Tibial artery (tissue), 4 donors: Measurements from ENCODE around the gene ALMS1.

Source experiments
- DNase-seq, 2 donors: peaks; one replicate each; pipeline ENCODE4 v3.0.0-alpha.2; 2019
- H3K27ac ChIP-seq, 2 donors: fragments of 200-600 bp; sonication (generic) in 1 of 2; 1 replicate in 1 of 2; 2 replicates in 1 of 2; pipeline ENCODE4 v1.5.1; 2018 to 2019; ENCODE audit warnings: mild to moderate bottlenecking in 1 of 2
- H3K27me3 ChIP-seq, 2 donors: fragments of 200-600 bp; sonication (generic) in 1 of 2; one replicate each; pipeline versions ENCODE4 v1.5.1 to v1.6.0; 2016 to 2019
- H3K36me3 ChIP-seq, 3 donors: fragments of 200-600 bp; sonication (generic) in 2 of 3; one replicate each; pipeline ENCODE4 v1.5.1; 2016 to 2019; ENCODE audit warnings: mild to moderate bottlenecking in 2 of 3
- H3K4me1 ChIP-seq, 4 donors: fragments of 200-600 bp; sonication (generic) in 2 of 4; 1 replicate in 3 of 4; 2 replicates in 1 of 4; pipeline ENCODE4 v1.5.1; 2016 to 2019
- H3K4me3 ChIP-seq, 2 donors: fragments of 200-600 bp; sonication (generic) in 1 of 2; 1 replicate in 1 of 2; 2 replicates in 1 of 2; pipeline ENCODE4 v1.5.1; 2018 to 2019; ENCODE audit warnings: mild to moderate bottlenecking in 2 of 2
- H3K9me3 ChIP-seq, 3 donors: fragments of 200-600 bp; sonication (generic) in 1 of 3; one replicate each; pipeline ENCODE4 v1.5.1; 2016 to 2019
- CTCF ChIP-seq, 2 experiments: fragments of 200-600 bp in 1 of 2; fragments of 450-650 bp in 1 of 2; IDR thresholded peaks; one replicate each; pipeline ENCODE4 v1.5.1; 2017 to 2019; ENCODE audit warnings: antibody characterized with exemption in 2 of 2, mild to moderate bottlenecking in 1 of 2, moderate library complexity in 1 of 2
- intact Hi-C: fragments of 100-400 bp; cut with DNase I; formaldehyde crosslinking; loops from one replicate; pipeline ENCODE4 v1.15.0; 2023; ENCODE audit warnings: low total_unique reads

ALMS1 gene

GRCh38 chr2:73426176-73426575 is 40.5 kb downstream of the ALMS1 start:
- H3K36me3 ChIP-seq = peaks cover 0 to 25% (median 22%) of the 10 kb centered on the region in 3 donors
- DNase-seq = no peak
- intact Hi-C loops = no loop called here
- no peaks in the 10 kb centered on the region for H3K27me3 ChIP-seq
- H3K9me3 ChIP-seq = no peaks in the 10 kb centered on the region
- no peak overlapping the region for H3K27ac ChIP-seq
- TF ChIP-seq CTCF (IDR thresholded peaks at IDR 0.05) = no peak
- H3K4me3 ChIP-seq = no peak overlapping the region
- H3K4me1 ChIP-seq = no peaks in the 10 kb centered on the region

- Histone ChIP-seq H3K9me3 (peaks cover 0 to 16% (median 0%) of the 10 kb centered on the region in 3 donors), H3K27me3 (no peaks in the 10 kb centered on the region), H3K27ac (no peak overlapping the region), H3K36me3 (peaks cover 36 to 72% (median 64%) of the 10 kb centered on the region in 3 donors), H3K4me1 (no peaks in the 10 kb centered on the region), H3K4me3 (no peak overlapping the region)
- no peak for DNase-seq
- intact Hi-C loops = no loop called here
- no peak for TF ChIP-seq CTCF (IDR thresholded peaks at IDR 0.05)
Measured at GRCh38 chr2:73436019-73436418, 50.4 kb downstream of the ALMS1 start.

GRCh38 chr2:73444202-73444601 is 58.6 kb downstream of the ALMS1 start:
- Histone ChIP-seq H3K4me3 (no peak overlapping the region), H3K27me3 (no peaks in the 10 kb centered on the region), H3K4me1 (no peaks in the 10 kb centered on the region), H3K9me3 (no peaks in the 10 kb centered on the region), H3K36me3 (peaks cover 38 to 74% (median 41%) of the 10 kb centered on the region in 3 donors), H3K27ac (no peak overlapping the region)
- no peak for TF ChIP-seq CTCF (IDR thresholded peaks at IDR 0.05)
- DNase-seq = no peak
- intact Hi-C loops = no loop called here

GRCh38 chr2:73448856-73449255 is 63.2 kb downstream of the ALMS1 start:
- intact Hi-C loops = no loop called here
- no peak for TF ChIP-seq CTCF (IDR thresholded peaks at IDR 0.05)
- H3K4me1 ChIP-seq = no peaks in the 10 kb centered on the region
- DNase-seq = no peak
- no peaks in the 10 kb centered on the region for H3K27me3 ChIP-seq
- H3K27ac ChIP-seq = no peak overlapping the region
- no peaks in the 10 kb centered on the region for H3K9me3 ChIP-seq
- H3K4me3 ChIP-seq = no peak overlapping the region
- H3K36me3 ChIP-seq = peaks cover 35 to 71% (median 41%) of the 10 kb centered on the region in 3 donors

- no peaks in the 10 kb centered on the region for H3K4me1 ChIP-seq
- peaks cover 38 to 66% (median 44%) of the 10 kb centered on the region in 3 donors for H3K36me3 ChIP-seq
- H3K4me3 ChIP-seq = no peak overlapping the region
- intact Hi-C loops = no loop called here
- no peaks in the 10 kb centered on the region for H3K27me3 ChIP-seq
- H3K9me3 ChIP-seq = no peaks in the 10 kb centered on the region
- H3K27ac ChIP-seq = no peak overlapping the region
- no peak for TF ChIP-seq CTCF (IDR thresholded peaks at IDR 0.05)
- DNase-seq = no peak
Measured at GRCh38 chr2:73449404-73449803, 63.8 kb downstream of the ALMS1 start.
